Rectal smooth muscle tissue (tissue), 1 donor: Measurements from ENCODE around the gene ZKSCAN1.

ENCODE experiments used
- H3K27ac ChIP-seq: one replicate; pipeline ENCODE4 v1.7.0; 2013; ENCODE audit warnings: low read depth, low read length, inconsistent platforms
- H3K27me3 ChIP-seq: one replicate; pipeline ENCODE4 v1.7.0; 2013; ENCODE audit warnings: low read length; ENCODE audit not compliant: control insufficient read depth, insufficient read depth
- H3K36me3 ChIP-seq: one replicate; pipeline ENCODE4 v1.7.0; 2013; ENCODE audit warnings: low read length; ENCODE audit not compliant: control insufficient read depth, insufficient read depth
- H3K4me1 ChIP-seq: one replicate; pipeline ENCODE4 v1.7.0; 2013; ENCODE audit warnings: low read length; ENCODE audit not compliant: control insufficient read depth, insufficient read depth
- H3K4me3 ChIP-seq: one replicate; pipeline ENCODE4 v1.7.0; 2013; ENCODE audit warnings: low read length
- H3K9ac ChIP-seq: one replicate; pipeline ENCODE4 v1.7.0; 2013; ENCODE audit warnings: low read length

Gene ZKSCAN1

GRCh38 chr7:100075418-100075817 is 60.0 kb downstream of the ZKSCAN1 start:
- H3K36me3 ChIP-seq = peaks cover 60% of the 10 kb centered on the region
- H3K27ac ChIP-seq = no peak overlapping the region
- H3K4me3 ChIP-seq = no peak overlapping the region
- no peaks in the 10 kb centered on the region for H3K27me3 ChIP-seq
- no peak overlapping the region for H3K9ac ChIP-seq
- H3K4me1 ChIP-seq = peaks cover 4% of the 10 kb centered on the region

GRCh38 chr7:100077205-100077604 is 61.8 kb downstream of the ZKSCAN1 start:
- Histone ChIP-seq H3K4me1 (peaks cover 8% of the 10 kb centered on the region), H3K4me3 (no peak overlapping the region), H3K27ac (no peak overlapping the region), H3K27me3 (no peaks in the 10 kb centered on the region), H3K9ac (no peak overlapping the region), H3K36me3 (peaks cover 42% of the 10 kb centered on the region)

- H3K9ac ChIP-seq = no peak overlapping the region
- no peaks in the 10 kb centered on the region for H3K27me3 ChIP-seq
- peaks cover 8% of the 10 kb centered on the region for H3K4me1 ChIP-seq
- no peak overlapping the region for H3K27ac ChIP-seq
- no peak overlapping the region for H3K4me3 ChIP-seq
- H3K36me3 ChIP-seq = peaks cover 24% of the 10 kb centered on the region
These were observed 63.7 kb downstream of the ZKSCAN1 start for GRCh38 chr7:100079024-100079560.

- Histone ChIP-seq H3K36me3 (peaks cover 10% of the 10 kb centered on the region), H3K27me3 (no peaks in the 10 kb centered on the region), H3K9ac (peak overlapping the region; percentile 94), H3K4me3 (peak overlapping the region; percentile 95), H3K4me1 (peaks cover 8% of the 10 kb centered on the region), H3K27ac (peak overlapping the region; percentile 72)
These were observed 65.6 kb downstream of the ZKSCAN1 start for GRCh38 chr7:100080907-100081534.

GRCh38 chr7:100081535-100082102 is 66.2 kb downstream of the ZKSCAN1 start, which contains the start of gene ZNF3:
Gene ZNF3 (minus strand): TSS chr7:100081723. CDS start chr7:100077357, 4,366 bp downstream.
- peaks cover 6% of the 10 kb centered on the region for H3K36me3 ChIP-seq
- peak within 1 kb of the TSS; percentile 94 for H3K9ac ChIP-seq
- H3K4me3 ChIP-seq = peak within 1 kb of the TSS; percentile 95
- H3K27me3 ChIP-seq = no peaks in the 10 kb centered on the region
- peaks cover 8% of the 10 kb centered on the region for H3K4me1 ChIP-seq
- H3K27ac ChIP-seq = peak within 1 kb of the TSS; percentile 72

- Histone ChIP-seq H3K36me3 (no peaks in the 10 kb centered on the region), H3K27ac (no peak overlapping the region), H3K27me3 (no peaks in the 10 kb centered on the region), H3K4me1 (peaks cover 11% of the 10 kb centered on the region), H3K4me3 (no peak overlapping the region), H3K9ac (no peak overlapping the region)
These were observed 67.6 kb downstream of the ZKSCAN1 start for GRCh38 chr7:100082978-100083377.

GRCh38 chr7:100085515-100085914 is 70.1 kb downstream of the ZKSCAN1 start:
- H3K27ac ChIP-seq = no peak overlapping the region
- H3K27me3 ChIP-seq = no peaks in the 10 kb centered on the region
- H3K9ac ChIP-seq = no peak overlapping the region
- H3K4me3 ChIP-seq = no peak overlapping the region
- H3K4me1 ChIP-seq = peaks cover 16% of the 10 kb centered on the region
- H3K36me3 ChIP-seq = peaks cover 3% of the 10 kb centered on the region

- no peak overlapping the region for H3K4me3 ChIP-seq
- H3K27ac ChIP-seq = peak overlapping the region; percentile 88
- H3K27me3 ChIP-seq = no peaks in the 10 kb centered on the region
- no peak overlapping the region for H3K9ac ChIP-seq
- peaks cover 11% of the 10 kb centered on the region for H3K4me1 ChIP-seq
- H3K36me3 ChIP-seq = peaks cover 15% of the 10 kb centered on the region
These were observed 71.8 kb downstream of the ZKSCAN1 start for GRCh38 chr7:100087055-100087750.

GRCh38 chr7:100088095-100088620 is 72.8 kb downstream of the ZKSCAN1 start:
- Histone ChIP-seq H3K4me1 (peaks cover 11% of the 10 kb centered on the region), H3K4me3 (peak overlapping the region; percentile 99), H3K9ac (peak overlapping the region; percentile 57), H3K27me3 (no peaks in the 10 kb centered on the region), H3K36me3 (peaks cover 24% of the 10 kb centered on the region), H3K27ac (peak overlapping the region; percentile 88)

GRCh38 chr7:100088621-100089457 is 73.4 kb downstream of the ZKSCAN1 start, which contains the start of gene COPS6:
Gene COPS6 (plus strand): TSS chr7:100088969. CDS start chr7:100088991, 22 bp downstream.
- H3K27ac ChIP-seq = peak within 1 kb of the TSS; percentile 88
- H3K36me3 ChIP-seq = peaks cover 31% of the 10 kb centered on the region
- no peaks in the 10 kb centered on the region for H3K27me3 ChIP-seq
- peak within 1 kb of the TSS; percentile 99 for H3K4me3 ChIP-seq
- H3K9ac ChIP-seq = peak within 1 kb of the TSS; percentile 57
- peaks cover 11% of the 10 kb centered on the region for H3K4me1 ChIP-seq

- H3K27ac ChIP-seq = peak overlapping the region; percentile 88
- no peaks in the 10 kb centered on the region for H3K27me3 ChIP-seq
- peaks cover 11% of the 10 kb centered on the region for H3K4me1 ChIP-seq
- peak overlapping the region; percentile 57 for H3K9ac ChIP-seq
- H3K36me3 ChIP-seq = peaks cover 36% of the 10 kb centered on the region
- peak overlapping the region; percentile 99 for H3K4me3 ChIP-seq
These were observed 74.2 kb downstream of the ZKSCAN1 start for GRCh38 chr7:100089458-100090196.
